ENCODE results near the gene ZFAND3.

Gene ZFAND3

GRCh38 chr6:38134704-38135088, 315.2 kb downstream of the ZFAND3 start:
- DNase-seq (ENCODE audit: low read depth): no peak

DNA sequence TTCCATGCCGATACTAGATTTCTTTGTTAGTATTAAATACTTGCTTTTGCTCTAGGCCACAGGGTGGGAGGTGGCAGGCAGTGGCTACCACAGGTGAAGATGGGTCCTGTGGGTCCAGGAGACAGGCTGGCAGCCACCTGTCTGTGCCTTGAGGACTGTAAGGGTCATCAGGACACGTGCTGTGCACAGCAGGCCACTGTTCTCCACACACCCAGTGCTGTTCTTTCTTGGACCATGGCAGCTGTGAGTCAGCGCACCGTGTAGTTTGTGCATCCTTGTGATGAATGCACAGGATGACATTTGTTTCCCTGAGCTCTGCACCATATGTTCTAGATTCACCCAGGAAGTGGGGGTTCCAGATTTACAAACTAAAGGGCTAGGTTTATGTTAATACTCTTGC, 317.0 kb downstream of the ZFAND3 start:
- no peak for DNase-seq (ENCODE audit: low read depth)

- no peak for DNase-seq (ENCODE audit: low read depth)
These were observed 318.2 kb downstream of the ZFAND3 start for GRCh38 chr6:38137608-38138265.

- DNase-seq (ENCODE audit: low read depth): no peak
These were observed 318.8 kb downstream of the ZFAND3 start for GRCh38 chr6:38138374-38138773.

DNA sequence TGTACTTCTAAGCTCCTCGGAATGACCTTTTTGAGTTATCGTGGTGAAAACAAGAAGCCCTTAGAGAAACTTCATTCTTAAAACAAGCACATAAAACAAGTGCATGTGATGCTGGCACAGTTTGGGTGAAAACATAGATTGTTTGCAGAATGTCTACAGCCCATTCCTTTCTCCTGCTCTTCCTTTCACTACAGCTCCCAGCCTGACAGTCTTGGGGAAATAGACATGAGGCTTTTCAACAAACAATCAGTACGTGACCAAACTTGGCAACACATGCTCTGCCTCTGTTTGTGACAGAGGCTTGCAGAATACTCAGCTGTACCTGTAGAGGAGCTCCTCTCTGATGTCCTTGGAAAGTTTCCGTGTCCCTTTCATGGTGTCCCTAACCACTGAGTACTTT, 321.6 kb downstream of the ZFAND3 start:
- DNase-seq (ENCODE audit: low read depth): no peak

GRCh38 chr6:38141716-38142115, 322.2 kb downstream of the ZFAND3 start:
- no peak for DNase-seq (ENCODE audit: low read depth)

- no peak for DNase-seq (ENCODE audit: low read depth)
These were observed 322.8 kb downstream of the ZFAND3 start for GRCh38 chr6:38142178-38142902.

DNA sequence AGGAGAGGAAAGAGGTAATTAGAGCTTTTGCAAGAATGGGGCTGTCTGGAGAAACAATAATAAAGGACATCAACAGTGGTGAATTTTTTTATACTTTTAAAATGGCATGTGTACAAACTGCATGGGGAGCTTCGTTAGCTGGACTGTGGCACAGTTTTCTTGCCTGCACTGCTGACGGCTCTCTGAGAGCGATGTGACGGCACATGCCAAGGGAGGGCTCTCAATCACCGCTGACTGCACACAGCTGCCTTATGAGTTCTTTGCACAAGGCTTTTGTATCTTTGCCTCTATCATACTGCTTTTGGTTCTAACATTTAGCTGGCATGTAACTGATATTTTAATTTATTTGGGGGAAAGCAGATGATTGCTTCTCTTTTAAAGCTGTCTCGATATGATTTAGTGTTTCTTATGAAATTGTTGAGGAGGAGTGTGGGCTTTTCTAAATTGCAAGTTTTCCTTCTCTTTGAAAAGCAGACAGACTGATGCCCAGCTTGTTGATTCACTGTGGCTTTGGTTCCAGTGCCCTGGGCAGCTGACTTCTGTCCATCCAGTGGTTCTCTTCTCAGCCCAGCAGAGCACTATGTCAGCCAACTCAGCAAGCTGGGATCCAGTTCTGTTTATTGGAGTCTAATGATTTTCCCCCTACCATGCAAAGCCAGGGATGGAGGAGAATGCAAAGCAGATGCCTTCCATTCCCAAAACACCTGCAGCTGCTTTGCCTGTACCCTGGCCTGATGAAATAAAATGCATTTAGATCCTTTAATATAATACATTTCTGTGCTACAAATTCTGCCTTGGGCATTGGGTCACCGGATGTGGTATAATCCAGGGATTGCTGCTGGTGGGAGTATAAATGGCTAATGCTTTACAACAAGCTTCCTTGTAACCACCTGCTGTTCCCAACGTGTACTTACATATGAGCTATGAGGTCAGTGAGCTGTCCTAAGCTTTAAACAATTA, 323.9 kb downstream of the ZFAND3 start:
- no peak for DNase-seq (ENCODE audit: low read depth)

DNA sequence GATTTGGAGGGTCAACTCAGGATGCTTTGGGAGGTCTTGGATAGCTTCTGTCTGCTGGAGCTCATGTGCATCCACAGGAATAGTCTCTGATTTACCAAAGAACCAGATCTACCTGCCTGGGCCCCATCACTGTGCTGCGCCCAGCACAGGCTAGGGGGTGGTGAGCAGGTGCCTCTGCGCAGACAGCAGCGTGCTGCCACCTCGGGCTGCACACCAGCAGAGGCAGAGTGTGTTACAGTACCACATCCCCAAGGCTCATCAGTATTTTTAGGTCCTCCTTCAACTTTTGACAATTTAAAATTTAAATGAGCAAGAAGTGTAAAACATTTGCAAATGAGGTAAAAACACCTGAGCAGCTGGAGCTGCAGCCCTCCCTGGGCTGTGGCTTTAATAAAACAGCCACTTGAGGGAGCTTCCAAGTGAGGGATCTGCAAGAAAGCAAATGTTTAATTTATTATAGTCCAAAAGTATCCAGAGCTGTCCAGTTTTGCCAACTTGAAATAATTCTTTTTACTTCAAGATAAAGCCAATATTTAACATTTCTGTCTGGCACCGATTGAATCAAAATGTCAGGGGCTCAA, 324.9 kb downstream of the ZFAND3 start:
- no peak for DNase-seq (ENCODE audit: low read depth)

DNA sequence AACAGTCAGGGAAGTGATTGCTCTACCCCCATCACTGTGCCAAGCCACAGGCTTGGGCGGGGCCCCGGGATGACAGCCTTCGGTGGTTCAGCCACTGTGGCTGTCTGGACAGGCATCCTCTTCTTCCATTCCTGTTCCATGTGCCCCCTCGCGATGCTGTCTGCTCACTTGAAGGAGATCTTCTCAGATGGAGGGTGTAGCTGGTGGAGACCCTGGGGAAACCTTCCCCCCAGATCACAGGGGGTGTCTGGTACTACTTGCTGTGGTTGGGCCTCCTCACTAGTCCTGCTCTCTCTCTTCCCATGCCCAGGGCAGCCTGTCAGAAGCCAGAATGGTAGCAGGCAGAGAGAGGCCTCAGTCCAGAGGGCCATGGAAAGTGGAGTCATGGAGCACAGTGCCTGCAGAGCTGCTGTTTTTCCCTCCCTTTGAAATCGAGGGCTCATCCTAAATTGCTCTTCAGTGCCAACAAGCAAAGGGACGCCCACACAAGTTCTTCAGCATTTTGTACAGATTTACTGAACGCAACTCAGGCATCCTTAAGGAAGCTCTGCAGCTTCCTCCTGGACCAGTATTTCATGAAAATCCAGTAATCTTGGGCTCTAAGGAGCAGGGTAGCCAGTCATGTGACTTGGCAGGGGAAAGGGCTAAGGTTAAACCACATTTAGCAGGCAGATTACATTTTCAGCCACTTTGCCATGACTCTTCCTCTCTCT, 326.6 kb downstream of the ZFAND3 start:
- no peak for DNase-seq (ENCODE audit: low read depth)

DNA sequence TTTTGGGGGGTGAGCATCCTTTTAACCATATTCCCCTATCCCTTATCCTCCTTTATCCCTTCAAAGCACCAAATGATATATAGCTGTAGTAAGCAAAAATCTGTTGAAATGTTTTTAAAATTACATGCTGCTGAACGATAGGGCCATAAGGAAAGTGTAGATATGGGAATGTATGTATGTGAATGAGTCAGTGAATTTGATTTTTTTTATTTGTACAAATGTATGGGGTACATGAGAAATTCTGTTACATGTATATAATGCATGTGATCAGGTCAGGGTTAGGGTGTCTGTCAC, 327.2 kb downstream of the ZFAND3 start:
- DNase-seq (ENCODE audit: low read depth): no peak

- no peak for DNase-seq (ENCODE audit: low read depth)
These were observed 329.1 kb downstream of the ZFAND3 start for GRCh38 chr6:38148606-38149005.

DNA sequence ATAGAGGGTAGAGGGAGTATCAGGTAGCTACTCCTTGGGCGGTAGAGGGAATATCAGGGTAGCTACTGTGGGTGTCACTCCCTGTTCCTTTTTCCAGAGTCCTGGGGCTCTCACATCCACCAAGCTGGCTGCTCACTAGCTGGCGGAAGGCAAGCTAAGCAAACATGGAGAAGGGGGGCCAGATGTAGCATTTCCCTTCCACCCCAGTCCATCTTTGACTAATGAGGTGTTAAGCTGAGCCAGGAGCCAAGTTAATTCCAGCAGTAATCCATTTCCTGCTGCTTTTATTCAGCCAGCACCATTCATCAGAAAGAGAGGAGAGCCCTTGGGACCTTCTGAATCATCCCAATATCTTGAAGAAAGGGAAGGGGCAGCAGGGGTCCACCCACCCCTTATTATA, 330.0 kb downstream of the ZFAND3 start:
- DNase-seq (ENCODE audit: low read depth): no peak

DNA sequence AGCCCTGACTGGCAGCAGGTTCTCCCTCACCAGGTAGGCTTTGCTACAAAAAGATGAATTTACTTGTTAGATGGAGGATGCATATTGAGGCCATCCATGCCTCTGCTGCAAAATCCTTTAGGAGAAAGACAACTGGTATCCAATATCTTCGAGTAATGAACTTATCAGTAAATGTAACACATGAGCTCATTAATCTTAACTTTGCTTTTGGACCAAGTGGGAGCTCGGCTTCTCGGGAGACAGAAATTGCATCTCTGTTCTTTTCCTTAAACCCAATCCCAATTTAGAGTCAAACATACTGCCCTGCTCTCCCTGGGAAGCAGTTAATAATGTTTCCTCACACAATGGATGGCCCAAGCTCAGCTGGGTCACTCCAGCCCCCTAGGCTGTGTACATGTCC, 330.5 kb downstream of the ZFAND3 start:
- DNase-seq (ENCODE audit: low read depth): no peak

- DNase-seq (ENCODE audit: low read depth): no peak
These were observed 331.3 kb downstream of the ZFAND3 start for GRCh38 chr6:38150681-38151296.

DNA sequence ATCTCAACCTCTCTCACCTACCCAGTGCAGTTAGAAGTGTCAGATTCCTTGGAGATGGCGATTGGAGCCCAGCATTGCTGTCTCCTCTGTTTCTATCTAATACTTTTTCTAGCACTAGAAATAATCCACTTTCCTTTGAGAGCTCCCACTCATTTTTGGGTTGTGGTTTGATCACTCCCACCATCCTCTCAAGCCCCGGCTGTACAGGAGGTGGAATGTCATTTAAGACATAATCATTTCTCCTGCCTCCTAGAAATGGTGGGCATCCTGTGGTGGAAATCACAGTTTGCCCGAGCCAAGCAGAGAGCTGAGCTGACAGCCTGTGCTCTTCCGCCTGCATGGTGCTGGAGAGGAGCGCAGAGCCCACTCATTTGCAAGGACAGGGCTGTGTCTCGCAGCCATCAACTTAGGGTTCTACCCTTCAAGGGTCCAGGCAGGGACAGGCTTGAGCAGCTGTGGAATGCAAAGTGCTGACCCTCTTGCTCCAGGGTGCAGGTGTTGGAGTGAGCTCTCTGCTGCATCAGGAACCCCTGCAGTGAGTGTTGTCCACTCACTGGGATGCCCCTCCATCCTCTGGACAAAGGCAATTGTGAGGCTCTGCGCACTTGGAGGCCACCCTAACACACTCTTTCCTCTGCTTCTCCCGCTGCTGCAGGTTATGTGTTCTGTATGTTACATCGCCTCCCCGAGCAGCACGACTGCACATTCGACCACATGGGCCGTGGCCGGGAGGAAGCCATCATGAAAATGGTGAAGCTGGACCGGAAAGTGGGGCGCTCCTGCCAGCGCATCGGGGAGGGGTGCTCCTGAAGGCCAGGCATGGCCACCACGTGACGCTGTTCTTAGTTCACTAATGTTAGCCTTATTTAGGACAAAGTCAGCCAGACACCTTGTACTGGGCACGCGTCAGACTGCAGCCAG, 332.3 kb downstream of the ZFAND3 start:
- DNase-seq (ENCODE audit: low read depth): no peak

DNA sequence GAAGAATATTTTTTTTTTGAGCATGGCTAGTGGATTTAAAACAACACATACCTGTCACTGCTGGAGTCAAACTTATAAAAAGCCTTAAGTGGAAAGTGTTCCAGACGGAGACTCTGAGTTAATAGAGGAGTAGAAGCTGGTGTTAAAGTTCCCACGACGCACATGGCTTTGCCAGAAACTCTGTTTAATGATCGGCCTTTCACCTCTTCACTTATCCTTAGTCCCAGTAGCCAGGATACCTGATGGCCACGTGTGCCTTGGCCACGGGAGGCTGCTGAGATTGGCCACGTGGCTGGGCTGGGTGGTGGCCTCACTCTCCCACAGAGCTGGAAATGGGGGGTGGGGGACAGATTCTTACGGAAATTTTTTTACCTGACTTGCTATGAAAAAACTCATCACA, 333.1 kb downstream of the ZFAND3 start:
- DNase-seq (ENCODE audit: low read depth): no peak

- DNase-seq (ENCODE audit: low read depth): no peak
These were observed 333.7 kb downstream of the ZFAND3 start for GRCh38 chr6:38153076-38153797.

GRCh38 chr6:38153798-38154345, 334.3 kb downstream of the ZFAND3 start:
- no peak for DNase-seq (ENCODE audit: low read depth)

Data from activated T-cell treated with anti-CD3 and anti-CD28 coated beads for 1 hour (primary cell).